ENCODE measurements around the gene CTIF.
"Not testable (repeated sequence)": the region's sequence is repeated elsewhere in the genome, so short reads cannot be mapped to it uniquely, and the experiment has no call there.

CTIF gene

DNA sequence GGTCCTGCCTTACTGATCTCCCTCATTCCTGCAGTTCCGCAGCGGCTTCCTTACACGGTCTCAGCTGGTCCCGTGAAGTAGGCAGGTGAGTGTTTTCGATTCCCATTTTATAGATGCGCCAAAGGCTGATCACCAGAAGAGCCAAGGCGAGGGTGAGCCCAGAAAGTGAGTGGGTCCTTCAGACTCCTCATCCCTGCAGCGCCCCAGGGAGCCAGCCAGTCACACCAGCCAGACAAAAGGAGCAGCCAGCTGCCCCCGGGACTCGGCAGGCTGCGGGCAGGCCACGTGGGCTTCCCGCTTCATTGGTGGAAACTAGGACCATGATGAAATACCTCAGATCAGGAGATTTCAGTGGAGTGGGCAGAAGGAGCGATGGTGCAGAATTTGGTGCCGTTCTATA, 326.0 kb downstream of the CTIF start:
- H3K4me3 ChIP-seq (ENCODE audit: low read depth, low read length): no peak overlapping the region
- no peak for DNase-seq (ENCODE audit: low read depth)
- TF ChIP-seq, protein P1, sequence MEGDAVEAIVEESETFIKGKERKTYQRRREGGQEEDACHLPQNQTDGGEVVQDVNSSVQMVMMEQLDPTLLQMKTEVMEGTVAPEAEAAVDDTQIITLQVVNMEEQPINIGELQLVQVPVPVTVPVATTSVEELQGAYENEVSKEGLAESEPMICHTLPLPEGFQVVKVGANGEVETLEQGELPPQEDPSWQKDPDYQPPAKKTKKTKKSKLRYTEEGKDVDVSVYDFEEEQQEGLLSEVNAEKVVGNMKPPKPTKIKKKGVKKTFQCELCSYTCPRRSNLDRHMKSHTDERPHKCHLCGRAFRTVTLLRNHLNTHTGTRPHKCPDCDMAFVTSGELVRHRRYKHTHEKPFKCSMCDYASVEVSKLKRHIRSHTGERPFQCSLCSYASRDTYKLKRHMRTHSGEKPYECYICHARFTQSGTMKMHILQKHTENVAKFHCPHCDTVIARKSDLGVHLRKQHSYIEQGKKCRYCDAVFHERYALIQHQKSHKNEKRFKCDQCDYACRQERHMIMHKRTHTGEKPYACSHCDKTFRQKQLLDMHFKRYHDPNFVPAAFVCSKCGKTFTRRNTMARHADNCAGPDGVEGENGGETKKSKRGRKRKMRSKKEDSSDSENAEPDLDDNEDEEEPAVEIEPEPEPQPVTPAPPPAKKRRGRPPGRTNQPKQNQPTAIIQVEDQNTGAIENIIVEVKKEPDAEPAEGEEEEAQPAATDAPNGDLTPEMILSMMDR (IDR thresholded peaks at IDR 0.05; ENCODE audit: control insufficient read depth, extremely low read depth, insufficient read depth): no peak

DNA sequence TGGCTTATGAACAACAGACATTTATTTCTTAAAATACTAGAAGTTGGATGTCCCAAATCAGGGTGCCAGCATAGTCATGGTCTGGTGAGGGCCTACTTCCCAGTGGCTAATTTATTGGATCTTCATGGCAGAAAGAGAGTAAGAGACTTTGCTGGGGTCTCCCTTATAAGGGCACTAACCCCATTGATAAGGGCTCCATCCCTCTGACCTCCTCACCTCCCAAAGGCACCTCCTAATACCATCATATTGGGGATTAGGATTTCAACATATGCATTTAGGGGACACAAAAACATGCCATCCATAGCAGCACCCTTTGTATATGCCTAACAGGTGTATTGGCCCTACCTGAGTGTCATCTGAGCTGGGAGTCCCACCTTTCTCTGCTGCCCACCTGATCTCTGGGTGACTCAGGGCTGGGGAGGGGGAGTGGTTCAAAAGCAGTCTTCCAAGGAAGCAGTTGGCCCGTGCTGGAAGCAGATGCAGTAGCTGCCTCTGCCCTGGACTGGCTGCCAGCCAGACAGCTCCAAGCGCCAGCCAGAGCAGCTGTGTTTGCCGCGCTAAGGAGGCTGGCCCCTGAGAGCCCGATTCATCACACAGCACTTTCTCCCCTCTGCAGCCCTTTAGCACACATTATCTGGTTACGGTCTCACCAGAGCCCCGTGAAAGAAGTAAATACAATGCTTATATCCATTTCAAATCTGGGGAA, 327.4 kb downstream of the CTIF start:
- TF ChIP-seq, protein P1 (IDR thresholded peaks at IDR 0.05; ENCODE audit: control insufficient read depth, extremely low read depth, insufficient read depth): no peak
- no peak overlapping the region for H3K4me3 ChIP-seq (ENCODE audit: low read depth, low read length)
- no peak for DNase-seq (ENCODE audit: low read depth)

DNA sequence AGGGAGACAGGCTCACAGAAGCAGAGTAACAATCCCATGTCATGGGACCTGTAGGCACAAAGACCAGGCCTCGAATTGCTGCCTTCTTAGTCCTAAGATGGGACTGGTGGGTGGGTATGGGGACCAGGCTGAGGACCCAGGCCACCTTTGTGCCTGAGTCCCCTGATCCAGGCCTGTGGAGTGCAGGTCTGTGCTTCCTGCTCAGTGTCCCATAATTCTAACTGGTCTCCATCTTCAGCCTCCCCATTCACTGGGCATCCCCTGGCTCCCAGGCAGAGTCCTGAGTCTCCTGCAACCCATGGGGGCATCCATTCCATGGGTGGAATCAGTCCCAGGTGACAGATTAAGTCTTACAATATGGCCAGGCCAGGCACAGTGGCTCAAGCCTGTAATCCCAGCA, 328.0 kb downstream of the CTIF start:
- no peak overlapping the region for H3K4me3 ChIP-seq (ENCODE audit: low read depth, low read length)
- no peak for DNase-seq (ENCODE audit: low read depth)
- TF ChIP-seq, protein P1 (IDR thresholded peaks at IDR 0.05; ENCODE audit: control insufficient read depth, extremely low read depth, insufficient read depth): no peak

DNA sequence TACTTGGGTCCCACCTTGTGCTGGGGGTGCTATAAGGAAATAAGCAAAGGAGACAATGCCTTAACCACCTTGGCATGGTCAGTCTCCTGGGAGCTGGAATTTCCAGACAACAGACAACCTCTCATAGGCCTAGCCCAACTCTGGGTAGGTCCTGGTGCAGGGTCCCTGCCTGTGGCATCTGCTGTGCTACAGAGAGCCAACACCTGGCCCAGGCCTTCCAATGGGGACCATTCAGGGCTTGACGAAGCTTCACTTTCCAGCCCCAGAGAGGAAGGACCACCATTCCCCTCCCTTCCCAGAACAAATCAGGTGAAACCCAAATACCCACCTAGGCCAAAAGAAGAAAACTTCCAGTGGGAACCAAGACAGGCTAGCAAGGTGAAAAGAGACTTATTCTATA, 329.1 kb downstream of the CTIF start:
- TF ChIP-seq, protein P1 (IDR thresholded peaks at IDR 0.05; ENCODE audit: control insufficient read depth, extremely low read depth, insufficient read depth): no peak
- H3K4me3 ChIP-seq (ENCODE audit: low read depth, low read length): no peak overlapping the region
- DNase-seq (ENCODE audit: low read depth): no peak

DNA sequence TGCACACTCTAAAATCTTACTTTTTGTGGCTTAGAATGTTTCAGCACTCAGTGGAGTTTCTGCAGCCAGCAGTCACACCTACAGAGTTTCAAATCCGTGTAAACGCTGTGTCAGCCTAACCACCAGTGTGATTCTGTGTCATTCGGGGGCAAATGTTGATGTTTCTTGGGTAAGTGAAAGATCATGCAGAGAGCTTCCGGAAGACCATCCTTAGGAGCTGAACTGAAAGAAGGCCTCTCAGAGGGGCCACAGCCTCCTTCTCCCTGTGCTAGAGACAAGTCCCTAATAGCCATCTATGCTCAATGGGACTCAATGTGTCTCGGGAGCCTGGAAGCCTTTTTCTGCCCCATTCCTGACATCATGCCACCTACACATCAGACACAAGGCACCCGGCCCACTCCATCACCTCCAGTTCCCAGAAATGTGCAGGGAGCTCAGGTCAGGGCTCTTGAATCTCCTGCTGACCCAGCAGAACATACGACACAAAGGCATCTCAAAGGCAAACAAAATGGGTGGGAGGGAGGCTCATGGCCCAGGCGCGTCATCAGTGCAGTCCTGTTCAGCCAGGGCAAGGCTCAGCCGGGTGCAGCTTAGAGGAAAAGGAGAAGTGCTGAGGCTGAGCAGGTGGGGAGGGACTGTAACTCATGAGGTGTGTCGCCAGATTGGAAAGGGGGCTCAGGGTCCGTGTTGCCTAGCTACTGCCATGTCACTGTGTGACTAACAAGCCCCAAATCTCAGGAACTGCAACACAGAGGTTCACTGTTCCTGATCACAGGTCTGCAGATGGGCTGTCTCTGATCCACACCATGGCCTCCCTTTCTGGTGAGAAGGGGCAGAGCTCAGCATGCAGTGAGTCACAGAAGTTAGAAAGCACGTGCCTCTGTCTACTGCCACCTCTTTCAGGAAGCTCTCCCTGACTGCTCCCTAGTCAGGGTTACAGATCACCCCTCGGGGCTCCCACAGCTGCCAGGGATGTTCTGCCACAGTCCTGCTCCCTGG, 329.9 kb downstream of the CTIF start:
- DNase-seq (ENCODE audit: low read depth): no peak
- TF ChIP-seq, protein P1 (IDR thresholded peaks at IDR 0.05; ENCODE audit: control insufficient read depth, extremely low read depth, insufficient read depth): no peak
- H3K4me3 ChIP-seq (ENCODE audit: low read depth, low read length): no peak overlapping the region

DNA sequence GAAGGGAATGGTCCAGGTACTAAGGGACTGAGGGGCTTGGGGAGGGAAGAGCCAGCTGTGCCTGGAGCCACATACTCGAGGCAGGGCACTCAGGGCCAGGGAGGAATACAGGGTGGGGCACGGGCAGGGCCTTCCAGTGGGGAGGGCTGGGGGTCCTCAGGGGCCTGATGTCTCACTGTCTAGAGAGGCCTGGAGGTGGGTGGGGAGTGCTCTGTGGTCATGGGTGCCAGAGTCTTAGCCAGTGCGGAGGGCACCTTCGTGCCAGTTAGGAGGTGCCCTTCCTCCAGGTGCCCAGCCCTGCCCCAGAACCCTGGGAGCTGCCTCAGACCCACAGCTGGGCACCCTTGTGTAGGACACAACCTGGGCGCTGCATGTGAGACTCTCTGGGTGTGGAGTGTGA, 330.8 kb downstream of the CTIF start:
- TF ChIP-seq, protein P1 (IDR thresholded peaks at IDR 0.05; ENCODE audit: control insufficient read depth, extremely low read depth, insufficient read depth): no peak
- DNase-seq (ENCODE audit: low read depth): no peak
- H3K4me3 ChIP-seq (ENCODE audit: low read depth, low read length): no peak overlapping the region

DNA sequence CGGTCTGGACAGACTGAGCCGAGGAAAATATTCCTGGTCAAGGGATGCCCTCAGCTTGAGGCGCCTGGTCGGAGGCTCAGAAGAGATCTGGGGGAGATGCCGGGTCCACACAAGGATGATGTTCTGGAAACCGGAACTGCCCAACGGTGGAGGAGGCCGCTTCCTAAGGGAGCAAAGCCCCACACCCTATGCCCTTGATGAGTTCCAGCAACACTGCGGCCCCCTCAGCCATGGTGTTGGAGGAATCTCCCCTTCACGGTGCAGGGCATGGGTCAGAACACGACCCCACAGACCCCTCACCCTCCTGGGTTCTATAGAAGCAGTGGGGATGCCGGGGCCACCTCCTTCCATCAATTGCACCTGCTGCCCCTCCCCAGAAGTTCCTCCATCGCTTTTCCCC, 332.1 kb downstream of the CTIF start:
- DNase-seq (ENCODE audit: low read depth); H3K4me3 ChIP-seq (ENCODE audit: low read depth, low read length): not testable (repeated sequence)
